GM23338 (cell line): Measurements from ENCODE around the gene SOST. TPM values are rescaled to one million over a fixed set of nuclear protein-coding genes. Genes with fewer than 3 reads are reported as not detected.

Experiments used
- ATAC-seq: fragments of 200-7000 bp; cut with Tn5 transposase; 3 replicates; pipeline ENCODE4 v1.9.1; 2020
- DNase-seq: peaks from one replicate; pipeline ENCODE4 v3.0.0-alpha.2; 2015; ENCODE audit warnings: low spot score
- H2AFZ ChIP-seq: fragments of 200-600 bp; sonication (generic); 2 replicates; pipeline ENCODE4 v1.8.0; 2016; ENCODE audit warnings: antibody characterized with exemption, mild to moderate bottlenecking, moderate library complexity
- H3F3A ChIP-seq: fragments of 200-600 bp; sonication (generic); replicated peaks from 2 replicates; pipeline ENCODE4 v1.8.0; 2017; ENCODE audit warnings: antibody characterized with exemption, mixed run types, low read depth
- H3K27ac ChIP-seq: fragments of 200-600 bp; sonication (generic); 2 replicates; pipeline ENCODE4 v1.6.1; 2016; ENCODE audit warnings: low read depth
- H3K27me3 ChIP-seq: fragments of 200-600 bp; sonication (generic); 2 replicates; pipeline ENCODE4 v1.8.0; 2016; ENCODE audit warnings: mild to moderate bottlenecking, mixed run types, moderate library complexity; ENCODE audit not compliant: insufficient read depth
- H3K36me3 ChIP-seq: fragments of 200-600 bp; sonication (generic); 2 replicates; pipeline ENCODE4 v1.8.0; 2016; ENCODE audit warnings: mild to moderate bottlenecking; ENCODE audit not compliant: insufficient read depth
- H3K4me1 ChIP-seq: fragments of 200-600 bp; sonication (generic); 2 replicates; pipeline ENCODE4 v1.8.0; 2016; ENCODE audit warnings: mild to moderate bottlenecking, moderate library complexity; ENCODE audit not compliant: insufficient read depth
- H3K4me2 ChIP-seq: fragments of 200-600 bp; sonication (generic); 2 replicates; pipeline ENCODE4 v1.7.1; 2017; ENCODE audit warnings: mixed run types
- H3K4me3 ChIP-seq: fragments of 200-600 bp; sonication (generic); 2 replicates; pipeline ENCODE4 v1.6.1; 2016; ENCODE audit warnings: mixed run types
- H3K79me2 ChIP-seq: fragments of 200-600 bp; sonication (generic); replicated peaks from 2 replicates; pipeline ENCODE4 v1.8.0; 2017; ENCODE audit warnings: mild to moderate bottlenecking; ENCODE audit not compliant: insufficient read depth
- H3K9me2 ChIP-seq: fragments of 200-600 bp; sonication (generic); 2 replicates; pipeline ENCODE4 v1.8.0; 2017; ENCODE audit not compliant: insufficient read depth
- H4K20me1 ChIP-seq: fragments of 200-600 bp; sonication (generic); replicated peaks from 2 replicates; pipeline ENCODE4 v1.8.0; 2017; ENCODE audit warnings: mild to moderate bottlenecking; ENCODE audit not compliant: insufficient read depth
- H3K27ac Mint-ChIP-seq: 2 replicates; pipeline ENCODE4 v1.8.0; 2020; ENCODE audit warnings: inconsistent platforms, mild to moderate bottlenecking, moderate library complexity, mixed read lengths
- H3K27me3 Mint-ChIP-seq: 3 replicates; pipeline ENCODE4 v1.8.0; 2022; ENCODE audit warnings: low read depth, mild to moderate bottlenecking, moderate library complexity, mixed read lengths, inconsistent platforms; ENCODE audit not compliant: insufficient read depth, poor library complexity
- H3K36me3 Mint-ChIP-seq: 3 replicates; pipeline ENCODE4 v1.8.0; 2021; ENCODE audit warnings: low read depth, mild to moderate bottlenecking, inconsistent platforms, moderate library complexity, mixed read lengths
- H3K4me1 Mint-ChIP-seq: 3 replicates; pipeline ENCODE4 v1.8.0; 2020; ENCODE audit warnings: mild to moderate bottlenecking, inconsistent platforms, mixed read lengths
- H3K4me3 Mint-ChIP-seq: 3 replicates; pipeline ENCODE4 v1.8.0; 2021; ENCODE audit warnings: moderate library complexity, mild to moderate bottlenecking, inconsistent platforms, mixed read lengths
- H3K9me3 Mint-ChIP-seq: 3 replicates; pipeline ENCODE4 v1.8.0; 2020; ENCODE audit warnings: moderate library complexity, mild to moderate bottlenecking, inconsistent platforms, mixed read lengths
- CREB1 ChIP-seq: fragments of 250-450 bp; sonication (Bioruptor Pico); IDR thresholded peaks from 2 replicates; pipeline ENCODE4 v1.5.0; 2020; ENCODE audit warnings: low read depth, mild to moderate bottlenecking, moderate library complexity
- CTCF ChIP-seq, 2 experiments: fragments of 200-600 bp in 1 of 2; sonication (generic) in 1 of 2; conservative IDR thresholded peaks; 2 replicates each; pipeline versions ENCODE4 v1.5.1 to v1.6.1; 2016 to 2017; ENCODE audit warnings: antibody characterized with exemption in 2 of 2, low read depth in 2 of 2, mild to moderate bottlenecking in 2 of 2, moderate library complexity in 1 of 2
- EZH2 ChIP-seq: fragments of 200-600 bp; sonication (generic); IDR thresholded peaks from one replicate; pipeline ENCODE4 v1.8.0; 2017; ENCODE audit warnings: antibody characterized with exemption, mild to moderate bottlenecking, low read depth; ENCODE audit not compliant: unreplicated experiment
- EZH2phosphoT487 ChIP-seq: fragments of 200-600 bp; sonication (generic); IDR thresholded peaks from one replicate; pipeline ENCODE4 v1.8.1; 2018; ENCODE audit warnings: antibody characterized with exemption; ENCODE audit not compliant: unreplicated experiment
- JUNB ChIP-seq: IDR thresholded peaks from one replicate; pipeline ENCODE4 v1.6.1; 2016; ENCODE audit warnings: antibody characterized with exemption; ENCODE audit not compliant: unreplicated experiment
- NANOG ChIP-seq: IDR thresholded peaks from 2 replicates; pipeline ENCODE4 v1.6.1; 2016; ENCODE audit warnings: antibody characterized with exemption, borderline replicate concordance
- POLR2AphosphoS5 ChIP-seq: IDR thresholded peaks from 2 replicates; pipeline ENCODE4 v1.6.1; 2016; ENCODE audit warnings: antibody characterized with exemption, low read depth
- REST ChIP-seq: IDR thresholded peaks from one replicate; pipeline ENCODE4 v1.6.1; 2018; ENCODE audit warnings: antibody characterized with exemption; ENCODE audit not compliant: unreplicated experiment
- STAT1 ChIP-seq: IDR thresholded peaks from one replicate; pipeline ENCODE4 v1.6.1; 2016; ENCODE audit warnings: antibody characterized with exemption; ENCODE audit not compliant: unreplicated experiment
- ZNF331 ChIP-seq: fragments of 250-450 bp; sonication (Bioruptor Pico); IDR thresholded peaks from 2 replicates; pipeline ENCODE4 v1.5.0; 2020; ENCODE audit warnings: low read depth, mild to moderate bottlenecking, moderate library complexity
- polyA plus RNA-seq: library from polyadenylated mRNA; unstranded; fragments of >200 nt; fragmentation: Nextera tagmentation; extraction: Ambion mirVana; gene quantifications from 2 replicates; pipeline ENCODE4 v1.2.1, GENCODE V29; 2016
- total RNA-seq: library from RNA; depleted of rRNA; stranded (reverse); fragments of >200 nt; shearing (Covaris generic); gene quantifications from 2 replicates; pipeline ENCODE4 v1.2.3, GENCODE V29; 2014

Gene SOST
- total and polyA plus RNA-seq, 2 experiments from 2014 or later: not detected

GRCh38 chr17:43728081-43728480 is 30.5 kb downstream of the SOST start:
- H3K9me2 ChIP-seq: no peaks in the 10 kb centered on the region
- Mint-ChIP-seq H3K36me3 (peaks cover 4% of the 10 kb centered on the region; the same call in 2 of the 3 replicates), H3K27me3 (no peaks in the 10 kb centered on the region), H3K4me3 (no peak overlapping the region), H3K27ac (no peak overlapping the region), H3K4me1 (peaks cover 3% of the 10 kb centered on the region; the same call in 2 of the 3 replicates), H3K9me3 (peaks cover 12% of the 10 kb centered on the region)
- no peak overlapping the region for H2AFZ ChIP-seq
- H3K27ac ChIP-seq: no peak overlapping the region
- no peak overlapping the region for H3K4me2 ChIP-seq
- H3K4me1 ChIP-seq: no peaks in the 10 kb centered on the region
- H3K4me3 ChIP-seq: no peak overlapping the region
- no peak for DNase-seq
- no peaks in the 10 kb centered on the region for H3K27me3 ChIP-seq
- H3K79me2 ChIP-seq: no peaks in the 10 kb centered on the region
- no peak for ATAC-seq
- H3F3A ChIP-seq: no peaks in the 10 kb centered on the region
- no peak for TF ChIP-seq ZNF331 (CRISPR knock-in tag)
- no peaks in the 10 kb centered on the region for H3K36me3 ChIP-seq
- H4K20me1 ChIP-seq: no peaks in the 10 kb centered on the region

- H3K27ac Mint-ChIP-seq: no peak overlapping the region
- peaks cover 8% of the 10 kb centered on the region for H3K27me3 Mint-ChIP-seq
- Histone ChIP-seq H3K4me1 (peaks cover 14% of the 10 kb centered on the region), H3K27ac (no peak overlapping the region), H3F3A (peaks cover 12% of the 10 kb centered on the region), H3K27me3 (peaks cover 10% of the 10 kb centered on the region; the same call in 1 of the 2 replicates), H3K79me2 (no peaks in the 10 kb centered on the region), H3K4me2 (no peak overlapping the region), H3K9me2 (no peaks in the 10 kb centered on the region), H2AFZ (no peak overlapping the region), H3K4me3 (no peak overlapping the region), H4K20me1 (no peaks in the 10 kb centered on the region), H3K36me3 (no peaks in the 10 kb centered on the region)
- DNase-seq: no peak
- no peak overlapping the region for H3K4me3 Mint-ChIP-seq
- peaks cover 18% of the 10 kb centered on the region for H3K4me1 Mint-ChIP-seq
- no peak for ATAC-seq
- no peaks in the 10 kb centered on the region; the same call in 2 of the 3 replicates for H3K9me3 Mint-ChIP-seq
- H3K36me3 Mint-ChIP-seq: no peaks in the 10 kb centered on the region
- TF ChIP-seq CTCF (conservative IDR thresholded peaks at IDR 0.05; ENCODE audit: low read depth in 2 of 2) (no peak), STAT1 (no peak), REST (no peak), NANOG (no peak), CREB1 (CRISPR knock-in tag) (no peak), EZH2phosphoT487 (no peak), POLR2AphosphoS5 (no peak), ZNF331 (CRISPR knock-in tag) (no peak), EZH2 (no peak), JUNB (no peak)
Observed at GRCh38 chr17:43723697-43724359, 34.8 kb downstream of the SOST start.
